PFSK-1 (cell line): ENCODE data around the gene ZNF480. TPM values are rescaled to one million over a fixed set of nuclear protein-coding genes. Genes with fewer than 3 reads are reported as not detected.
A peak's percentile ranks its signal among the peaks of the same experiment; 100 is the strongest.

Source experiments
- FOXP2 ChIP-seq: optimal IDR thresholded peaks from 2 replicates; pipeline ENCODE3; 2011; ENCODE audit warnings: borderline replicate concordance, control low read depth, inconsistent platforms; ENCODE audit not compliant: insufficient read depth; ENCODE audit errors: extremely low read length, extremely low read depth
- POLR2AphosphoS5 ChIP-seq: IDR thresholded peaks from 2 replicates; pipeline ENCODE4 v1.6.1; 2012; ENCODE audit warnings: low read depth, mild to moderate bottlenecking, control low read depth, low read length, moderate library complexity
- SIN3A ChIP-seq: IDR thresholded peaks from 2 replicates; pipeline ENCODE4 v1.6.1; 2012; ENCODE audit warnings: mild to moderate bottlenecking, low read length, moderate library complexity, borderline replicate concordance; ENCODE audit not compliant: insufficient read depth
- TAF1 ChIP-seq: IDR thresholded peaks from 2 replicates; pipeline ENCODE4 v1.6.1; 2012; ENCODE audit warnings: low read length, control low read depth, borderline replicate concordance; ENCODE audit not compliant: insufficient read depth
- polyA plus RNA-seq: library from polyadenylated mRNA; unstranded; fragments of >200 nt; gene quantifications from one replicate; pipeline ENCODE4 v1.2.1, GENCODE V29; 2012; ENCODE audit warnings: low read depth, missing spikeins; ENCODE audit not compliant: insufficient read length
- TF ChIP-seq, protein P1 (sequence below), 2 experiments: IDR thresholded peaks; 2 replicates each; pipeline versions ENCODE4 v1.6.1 to v1.8.0; 2011 to 2012; ENCODE audit warnings: low read depth in 2 of 2, low read length in 2 of 2, control low read depth in 1 of 2, inconsistent platforms in 1 of 2, mild to moderate bottlenecking in 1 of 2, moderate library complexity in 1 of 2; ENCODE audit not compliant: insufficient read depth in 1 of 2

The ZNF480 gene
- polyA plus RNA-seq, result 5.1 TPM

DNA sequence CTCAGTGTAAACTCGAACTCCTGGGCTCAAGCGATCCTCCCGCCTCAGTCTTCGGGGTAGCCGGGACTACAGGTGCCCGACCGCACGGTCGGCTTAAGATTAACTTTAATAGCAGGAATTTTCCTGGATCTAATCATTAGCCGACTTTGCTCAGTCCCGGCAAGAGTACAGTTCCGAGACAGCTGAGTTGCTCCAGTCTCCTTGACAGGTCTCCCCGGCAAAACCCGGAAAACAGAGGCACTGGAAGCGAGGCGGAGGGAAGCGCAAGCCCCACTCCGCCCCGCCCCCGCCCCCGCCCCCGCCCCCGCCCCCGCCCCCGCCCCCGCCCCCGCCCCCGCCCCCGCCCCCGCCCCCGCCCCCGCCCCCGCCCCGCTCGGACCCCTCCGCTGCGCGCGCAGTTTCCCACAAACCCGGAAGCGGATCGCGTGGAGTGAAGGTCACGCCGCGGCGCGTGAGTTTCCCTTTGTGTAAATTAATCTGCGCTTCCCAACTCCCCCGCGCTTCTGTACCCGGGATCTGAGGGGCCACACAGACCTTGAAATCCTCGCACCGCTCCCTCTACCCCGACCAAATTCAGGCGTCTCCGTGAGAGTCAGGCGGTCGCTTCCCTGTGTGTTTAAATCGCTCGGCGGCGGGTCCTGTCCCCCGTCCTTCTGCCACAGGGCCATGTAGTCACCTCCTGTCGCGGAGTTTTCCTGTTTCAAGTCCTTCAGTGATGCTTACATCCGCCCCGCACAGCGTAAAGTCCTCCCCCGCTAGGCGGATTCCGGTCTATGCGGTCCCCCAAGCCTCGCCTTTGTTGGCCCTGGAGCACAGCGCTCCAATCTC is at the start of gene ZNF480:
TSS of gene ZNF480 (plus strand) at position 397 of the 828 bp plus-strand sequence. CDS start 3,244 bp downstream, outside the sequence.
- peak; percentile 35; the same call in 1 of the 2 replicates for TF ChIP-seq SIN3A
- TF ChIP-seq TAF1, result no peak
- TF ChIP-seq POLR2AphosphoS5, result peak; percentile 63; the same call in 1 of the 2 replicates

DNA sequence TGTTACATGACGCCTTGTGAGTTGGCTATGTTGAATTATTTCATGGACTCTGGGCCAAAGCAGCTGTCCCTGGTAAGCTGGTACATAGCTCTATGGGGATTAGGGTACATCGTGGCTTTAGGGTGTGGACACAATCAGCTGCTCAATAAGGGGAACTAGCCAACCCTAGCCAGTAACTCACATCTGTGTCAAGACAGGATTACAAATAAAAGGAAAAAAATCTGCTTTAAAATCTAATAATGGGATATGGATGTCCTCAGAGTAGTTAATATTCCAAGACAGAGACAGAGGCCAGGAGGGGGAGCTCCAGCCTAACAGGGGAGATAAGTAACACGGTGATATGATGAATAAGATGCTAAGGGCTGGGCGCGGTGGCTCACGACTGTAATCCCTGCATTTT is 48.7 kb upstream of the ZNF480 start:
- TF ChIP-seq SIN3A (no peak), FOXP2 (no peak), TAF1 (no peak), POLR2AphosphoS5 (no peak)
- TF ChIP-seq, protein P1, sequence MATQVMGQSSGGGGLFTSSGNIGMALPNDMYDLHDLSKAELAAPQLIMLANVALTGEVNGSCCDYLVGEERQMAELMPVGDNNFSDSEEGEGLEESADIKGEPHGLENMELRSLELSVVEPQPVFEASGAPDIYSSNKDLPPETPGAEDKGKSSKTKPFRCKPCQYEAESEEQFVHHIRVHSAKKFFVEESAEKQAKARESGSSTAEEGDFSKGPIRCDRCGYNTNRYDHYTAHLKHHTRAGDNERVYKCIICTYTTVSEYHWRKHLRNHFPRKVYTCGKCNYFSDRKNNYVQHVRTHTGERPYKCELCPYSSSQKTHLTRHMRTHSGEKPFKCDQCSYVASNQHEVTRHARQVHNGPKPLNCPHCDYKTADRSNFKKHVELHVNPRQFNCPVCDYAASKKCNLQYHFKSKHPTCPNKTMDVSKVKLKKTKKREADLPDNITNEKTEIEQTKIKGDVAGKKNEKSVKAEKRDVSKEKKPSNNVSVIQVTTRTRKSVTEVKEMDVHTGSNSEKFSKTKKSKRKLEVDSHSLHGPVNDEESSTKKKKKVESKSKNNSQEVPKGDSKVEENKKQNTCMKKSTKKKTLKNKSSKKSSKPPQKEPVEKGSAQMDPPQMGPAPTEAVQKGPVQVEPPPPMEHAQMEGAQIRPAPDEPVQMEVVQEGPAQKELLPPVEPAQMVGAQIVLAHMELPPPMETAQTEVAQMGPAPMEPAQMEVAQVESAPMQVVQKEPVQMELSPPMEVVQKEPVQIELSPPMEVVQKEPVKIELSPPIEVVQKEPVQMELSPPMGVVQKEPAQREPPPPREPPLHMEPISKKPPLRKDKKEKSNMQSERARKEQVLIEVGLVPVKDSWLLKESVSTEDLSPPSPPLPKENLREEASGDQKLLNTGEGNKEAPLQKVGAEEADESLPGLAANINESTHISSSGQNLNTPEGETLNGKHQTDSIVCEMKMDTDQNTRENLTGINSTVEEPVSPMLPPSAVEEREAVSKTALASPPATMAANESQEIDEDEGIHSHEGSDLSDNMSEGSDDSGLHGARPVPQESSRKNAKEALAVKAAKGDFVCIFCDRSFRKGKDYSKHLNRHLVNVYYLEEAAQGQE (IDR thresholded peaks at IDR 0.05; ENCODE audit: insufficient read depth in 1 of 2, low read depth in 2 of 2, low read length in 2 of 2), result no peak

DNA sequence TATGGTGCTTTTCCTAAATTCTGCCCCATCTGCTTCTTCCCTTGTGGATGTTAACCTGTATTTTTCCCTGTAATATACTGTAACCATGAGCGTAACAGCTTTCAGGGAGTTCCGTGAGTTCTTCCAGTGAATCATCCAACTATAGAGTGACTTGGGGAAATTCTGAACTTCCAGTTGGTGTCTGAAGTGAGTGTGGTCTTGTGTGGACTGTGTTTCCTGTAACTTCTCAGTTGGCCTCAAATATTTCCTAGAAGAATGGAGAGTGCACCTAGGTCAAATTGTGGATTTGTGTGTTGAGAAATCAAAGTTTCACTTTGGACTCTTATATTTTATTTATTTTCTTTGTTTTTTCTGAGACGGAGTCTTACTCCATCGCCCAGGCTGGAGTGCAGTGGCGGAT is 38.5 kb upstream of the ZNF480 start:
- TF ChIP-seq TAF1, result no peak
- TF ChIP-seq, protein P1 (IDR thresholded peaks at IDR 0.05; ENCODE audit: insufficient read depth in 1 of 2, low read depth in 2 of 2, low read length in 2 of 2), result no peak
- no peak for TF ChIP-seq SIN3A
- TF ChIP-seq POLR2AphosphoS5, result no peak

DNA sequence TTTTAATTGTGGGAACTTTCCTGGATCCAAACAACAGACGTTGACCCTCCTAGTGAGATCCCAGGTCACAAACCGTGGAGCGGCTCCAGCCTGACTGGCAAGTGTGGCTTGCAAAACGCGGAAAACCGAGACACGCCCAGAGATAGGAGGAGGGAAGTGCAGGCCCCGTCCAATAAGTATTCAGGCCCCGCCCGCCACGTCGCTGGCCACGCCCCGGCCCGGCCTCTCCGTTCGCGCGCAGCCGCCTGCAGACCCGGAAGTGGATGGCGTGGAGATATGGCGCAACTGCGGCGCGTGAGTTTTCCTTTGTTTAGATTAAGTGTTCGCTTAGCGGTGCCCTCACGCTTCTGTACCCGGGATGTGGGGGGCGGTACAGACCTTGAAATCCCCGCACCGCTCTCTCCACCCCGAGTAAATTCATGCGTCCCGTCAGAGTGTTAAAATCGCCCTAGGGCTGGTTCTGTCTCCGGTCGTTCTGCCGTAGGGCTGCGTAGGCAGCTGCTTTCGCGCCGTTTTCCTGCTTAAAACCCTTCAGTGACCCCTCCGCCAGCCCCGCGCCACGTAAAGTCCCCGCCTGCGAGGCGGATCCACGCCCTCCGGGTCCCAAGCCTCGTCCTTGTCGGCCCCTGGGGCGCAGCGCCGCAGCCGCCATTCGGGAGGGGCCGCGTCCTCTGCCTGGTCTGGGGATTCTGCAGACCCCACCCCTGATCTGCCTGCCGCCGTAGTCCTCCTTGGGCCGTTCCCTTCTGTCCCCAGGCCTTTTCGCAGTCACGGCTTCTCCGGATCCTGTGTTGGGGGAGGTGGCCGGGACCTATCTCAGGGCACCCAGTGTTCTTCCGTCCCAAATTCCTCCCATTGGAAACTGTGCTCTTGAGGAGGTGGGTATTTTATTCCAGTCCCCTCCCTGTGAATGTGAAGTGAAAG is 27.4 kb upstream of the ZNF480 start, which contains the start of gene ZNF766:
TSS of gene ZNF766 (plus strand) at position 250 of the 924 bp plus-strand sequence. CDS start at position 277, 27 bp downstream.
- TF ChIP-seq SIN3A (peak; percentile 93; the same call in 1 of the 2 replicates), FOXP2 (peak; percentile 51), TAF1 (peak; percentile 95; the same call in 1 of the 2 replicates), POLR2AphosphoS5 (peak; percentile 87)
- TF ChIP-seq, protein P1 (IDR thresholded peaks at IDR 0.05; ENCODE audit: insufficient read depth in 1 of 2, low read depth in 2 of 2, low read length in 2 of 2), result peak in 1 of 2 experiments; percentile 22; a peak in 1 of 4 replicates

DNA sequence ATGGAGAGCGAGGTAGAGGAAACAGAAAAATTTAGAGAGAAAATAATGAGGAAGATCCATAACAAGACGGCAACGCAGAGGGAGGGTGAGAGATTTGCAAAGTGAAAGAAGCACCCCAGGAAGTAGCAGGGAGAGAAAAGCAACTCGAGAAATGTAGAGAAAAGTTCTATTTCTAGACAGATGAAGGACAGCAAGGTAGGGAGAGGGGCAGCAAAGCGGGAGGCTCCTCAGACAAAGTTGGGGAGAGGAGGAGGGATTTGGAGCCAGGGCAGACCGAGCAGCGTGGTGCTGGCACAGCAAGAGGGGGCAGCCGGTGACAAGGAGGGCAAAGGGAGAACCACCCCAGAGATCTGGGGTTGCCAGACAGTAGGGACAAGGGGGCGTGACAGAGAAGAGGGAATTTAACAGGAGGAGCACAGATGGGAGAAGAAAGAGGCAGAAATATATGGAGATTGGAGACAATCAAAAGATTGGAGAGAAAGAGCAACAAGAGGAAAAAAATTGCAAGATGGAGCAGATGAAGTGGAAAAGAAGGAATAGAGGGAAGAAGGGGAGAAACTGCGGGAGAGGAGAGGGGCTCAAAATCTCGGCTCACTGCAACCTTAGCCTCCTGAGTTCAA is 26.6 kb upstream of the ZNF480 start:
- TF ChIP-seq SIN3A (no peak), FOXP2 (no peak), TAF1 (no peak), POLR2AphosphoS5 (no peak)
- TF ChIP-seq, protein P1 (IDR thresholded peaks at IDR 0.05; ENCODE audit: insufficient read depth in 1 of 2, low read depth in 2 of 2, low read length in 2 of 2), result no peak
